ENCODE data around the gene TTC1.

TTC1 gene

DNA sequence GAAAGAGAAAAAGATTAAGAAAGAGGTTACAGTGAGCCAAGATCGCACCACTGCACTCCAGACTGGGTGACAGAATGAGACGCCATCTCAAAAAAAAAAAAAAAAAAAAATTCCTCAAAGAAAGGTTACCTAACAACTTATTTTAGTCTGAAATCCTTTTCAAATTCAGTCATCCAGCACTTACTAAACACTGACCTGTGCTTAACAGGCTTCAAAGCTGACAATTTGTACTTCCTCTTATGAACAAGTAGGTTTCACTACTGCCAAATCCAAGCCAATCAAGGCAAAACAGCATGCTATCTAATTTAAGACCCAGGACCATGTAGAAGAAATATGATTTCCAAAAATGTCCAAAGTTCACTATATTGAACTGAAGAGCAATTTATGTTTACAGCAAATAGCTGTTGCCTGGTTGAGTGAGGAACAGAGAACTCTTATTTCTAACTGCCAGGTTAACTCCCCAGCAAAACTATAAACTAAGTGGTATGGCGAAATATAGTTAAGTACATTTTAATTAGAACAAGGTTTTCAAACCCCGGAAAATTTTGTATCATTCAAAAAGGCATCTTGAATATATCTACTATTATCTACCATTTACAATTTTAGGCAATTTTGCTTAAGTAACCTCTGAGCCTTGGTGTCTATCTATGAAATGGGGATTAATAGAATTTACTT is 96.9 kb downstream of the TTC1 start:
- TF ChIP-seq CTCF (IDR thresholded peaks at IDR 0.05; ENCODE audit: extremely low read depth, missing control alignments), result no peak

DNA sequence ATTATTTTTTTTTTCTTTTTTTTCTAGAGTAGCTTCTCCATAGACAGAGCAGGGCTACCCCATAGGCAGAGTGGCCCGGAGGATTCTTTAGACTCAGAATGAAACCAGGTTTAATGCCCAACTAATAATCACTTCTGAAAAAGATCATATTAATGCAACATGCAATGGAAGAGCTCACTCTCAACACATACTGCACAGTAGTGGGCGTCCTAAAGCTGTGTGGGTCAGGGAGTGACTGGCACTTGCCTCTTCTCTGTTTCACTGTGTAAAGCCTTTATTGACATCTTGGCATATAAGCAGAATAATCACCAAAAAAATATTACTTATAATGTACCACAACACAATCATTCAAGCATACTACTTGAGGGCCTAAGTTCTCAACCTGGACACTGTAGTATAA is 99.2 kb downstream of the TTC1 start:
- no peak for TF ChIP-seq CTCF (IDR thresholded peaks at IDR 0.05; ENCODE audit: extremely low read depth, missing control alignments)
- DNase-seq (ENCODE audit: low spot score), result no peak

More for the DNA sequence above, 96.9 kb downstream of the TTC1 start:
- DNase-seq (ENCODE audit: low spot score), result peak; percentile 45
